K562 (cell line): ENCODE measurements around the gene U2AF1L4. TPM values are rescaled to one million over a fixed set of nuclear protein-coding genes. Genes with fewer than 3 reads are reported as not detected.

Source experiments
- BRD4 ChIP-seq: fragments of 200-600 bp; sonication (generic); IDR thresholded peaks from 2 replicates; pipeline ENCODE4 v1.6.1; 2017; ENCODE audit warnings: inconsistent platforms
- BRF1 ChIP-seq: IDR thresholded peaks from 3 replicates; pipeline ENCODE4 v1.6.1; 2011; ENCODE audit warnings: borderline replicate concordance, mild to moderate bottlenecking; ENCODE audit not compliant: insufficient read length; ENCODE audit errors: extremely low read depth
- ESRRA ChIP-seq: fragments of 450-650 bp; IDR thresholded peaks from 2 replicates; pipeline ENCODE4 v1.6.1; 2014; ENCODE audit warnings: low read depth, mild to moderate bottlenecking, moderate library complexity, borderline replicate concordance
- ETS2 ChIP-seq: IDR thresholded peaks from 2 replicates; pipeline ENCODE4 v1.6.1; 2016; ENCODE audit warnings: borderline replicate concordance, missing genetic modification characterization, mild to moderate bottlenecking, moderate library complexity, missing compliant biosample characterization; ENCODE audit not compliant: poor library complexity, severe bottlenecking
- FOXM1 ChIP-seq, 2 experiments: fragments of 450-650 bp in 1 of 2; sonication (generic) in 1 of 2; formaldehyde crosslinking in 1 of 2; IDR thresholded peaks; 2 replicates each; pipeline versions ENCODE4 v1.6.1 to v1.9.0; 2017 to 2022; ENCODE audit warnings: low read depth in 2 of 2, mild to moderate bottlenecking in 2 of 2, missing genetic modification reagents in 1 of 2, moderate library complexity in 1 of 2
- GATA2 ChIP-seq: sonication (generic); formaldehyde crosslinking; IDR thresholded peaks from 2 replicates; pipeline ENCODE4 v1.4.0; 2020; ENCODE audit warnings: mild to moderate bottlenecking, missing genetic modification reagents
- NR2F6 ChIP-seq: fragments of 450-650 bp; formaldehyde crosslinking; IDR thresholded peaks from 2 replicates; pipeline ENCODE4 v1.4.0; 2020; ENCODE audit warnings: mild to moderate bottlenecking
- RBBP5 ChIP-seq: fragments of 200-600 bp; sonication (generic); IDR thresholded peaks from 2 replicates; pipeline ENCODE4 v1.6.1; 2012; ENCODE audit warnings: borderline replicate concordance, mild to moderate bottlenecking, low read length, control low read depth, inconsistent platforms; ENCODE audit not compliant: insufficient read depth, poor library complexity, severe bottlenecking
- RFX1 ChIP-seq: fragments of 450-650 bp; IDR thresholded peaks from 2 replicates; pipeline ENCODE4 v1.6.1; 2016; ENCODE audit warnings: mild to moderate bottlenecking, moderate library complexity
- ZBTB17 ChIP-seq: fragments of 450-650 bp; formaldehyde crosslinking; IDR thresholded peaks from 2 replicates; pipeline ENCODE4 v1.4.0; 2020; ENCODE audit warnings: mild to moderate bottlenecking
- ZNF263 ChIP-seq: sonication (generic); formaldehyde crosslinking; IDR thresholded peaks from 2 replicates; pipeline ENCODE4 v1.8.0; 2022; ENCODE audit warnings: mild to moderate bottlenecking, missing genetic modification reagents, borderline replicate concordance
- ZNF316 ChIP-seq: fragments of 450-650 bp; IDR thresholded peaks from 2 replicates; pipeline ENCODE4 v1.6.1; 2016
- ZNF384 ChIP-seq: IDR thresholded peaks from 2 replicates; pipeline ENCODE4 v1.6.1; 2012; ENCODE audit warnings: low read depth, low read length, improper control_type of control experiment
- ZNF586 ChIP-seq: fragments of 450-650 bp; formaldehyde crosslinking; conservative IDR thresholded peaks from 2 replicates; pipeline ENCODE4 v1.4.0; 2020; ENCODE audit warnings: mild to moderate bottlenecking, moderate library complexity
- ZNF695 ChIP-seq: fragments of 450-650 bp; formaldehyde crosslinking; IDR thresholded peaks from 2 replicates; pipeline ENCODE4 v1.4.0; 2020; ENCODE audit warnings: mild to moderate bottlenecking, moderate library complexity
- ZNF717 ChIP-seq: fragments of 250-450 bp; sonication (Bioruptor Pico); IDR thresholded peaks from 2 replicates; pipeline ENCODE4 v1.5.0; 2021
- ZSCAN32 ChIP-seq: fragments of 450-650 bp; formaldehyde crosslinking; IDR thresholded peaks from 2 replicates; pipeline ENCODE4 v1.4.0; 2020; ENCODE audit warnings: mild to moderate bottlenecking, moderate library complexity
- polyA plus RNA-seq, 8 experiments: library from polyadenylated mRNA; depleted of rRNA in 4 of 8; stranded (reverse) in 5 of 8; unstranded in 3 of 8; fragments of >200 nt; fragmentation: Nextera tagmentation in 2 of 8; fragmentation: Illumina TruSeq in 1 of 8; extraction: Ambion mirVana in 2 of 8; extraction: Trizol in 1 of 8; gene quantifications; 2 replicates each; pipeline versions ENCODE4 v1.2.1 to v1.2.3, GENCODE V29; 2011 to 2014; ENCODE audit warnings: inconsistent platforms in 1 of 8, missing spikeins in 1 of 8
- total RNA-seq, 7 experiments: library from RNA; depleted of rRNA in 6 of 7; stranded (reverse); fragments of >200 nt in 6 of 7; fragmentation: Illumina TruSeq in 2 of 7; extraction: Trizol in 2 of 7; gene quantifications; 2 replicates each; pipeline versions ENCODE4 v1.2.1 to v1.2.3, GENCODE V29; 2011 to 2021; ENCODE audit warnings: low replicate concordance in 1 of 7
- TF ChIP-seq, protein P1 (sequence below): sonication (generic); formaldehyde crosslinking; IDR thresholded peaks from 2 replicates; pipeline ENCODE4 v1.8.0; 2022; ENCODE audit warnings: missing genetic modification reagents, mild to moderate bottlenecking, borderline replicate concordance
- TF ChIP-seq, protein P2 (sequence below): fragments of 250-450 bp; sonication (Bioruptor Pico); IDR thresholded peaks from 2 replicates; pipeline ENCODE4 v1.5.0; 2021
- TF ChIP-seq, protein P3 (sequence below): fragments of 250-450 bp; sonication (Bioruptor Pico); IDR thresholded peaks from 2 replicates; pipeline ENCODE4 v1.9.0; 2021; ENCODE audit warnings: mild to moderate bottlenecking, inconsistent platforms
- TF ChIP-seq, protein P4 (sequence below): IDR thresholded peaks from 2 replicates; pipeline ENCODE4 v1.6.1; 2012; ENCODE audit warnings: low read depth, low read length, improper control_type of control experiment, borderline replicate concordance

Gene U2AF1L4
- total and polyA plus RNA-seq, 9 of the 15 experiments (the other 6 are each of a cell fraction or from before 2014, with no cell fraction given), result 8.4 to 19.5 (median 12.6) TPM

DNA sequence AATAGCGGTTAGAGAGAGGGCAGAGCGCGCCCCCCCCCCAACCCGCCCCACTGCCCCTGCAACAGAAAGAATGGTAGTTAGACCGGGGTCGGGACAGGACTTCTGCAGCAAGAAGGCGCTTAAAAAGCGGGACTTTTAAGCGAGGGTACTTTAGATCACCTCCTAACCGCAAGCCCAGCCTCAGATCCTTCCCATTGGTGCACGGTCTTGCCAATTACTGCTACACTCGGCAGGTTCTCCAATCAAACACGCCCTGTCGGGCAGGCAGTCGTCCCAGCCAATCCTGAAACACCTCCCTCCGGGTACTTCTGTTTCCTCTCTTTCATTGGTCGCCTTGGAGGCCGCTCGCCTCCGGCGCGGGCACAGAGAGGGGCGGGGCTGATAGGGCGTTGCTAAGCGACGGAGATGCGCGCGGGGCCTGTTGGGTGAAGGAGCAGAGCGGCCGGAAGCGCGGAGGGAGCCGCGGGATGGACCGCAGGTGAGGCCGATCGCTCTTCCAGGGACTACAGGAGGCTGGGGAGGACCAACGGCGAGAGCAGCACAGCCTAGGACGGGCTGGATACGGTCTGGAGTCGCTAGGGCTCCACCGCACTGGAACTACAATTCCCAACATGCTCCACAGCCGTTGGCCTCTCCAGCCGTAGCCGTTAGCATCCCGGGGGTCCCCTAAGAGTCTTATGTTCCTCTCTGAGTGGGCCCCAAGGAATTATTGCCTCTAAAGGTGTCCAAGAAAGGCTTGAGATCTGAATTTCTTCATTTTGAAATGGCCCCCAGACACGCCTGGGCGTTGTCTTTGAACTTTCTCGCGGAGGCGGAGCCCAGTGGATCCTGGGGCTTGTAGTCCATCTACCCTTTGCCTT lies 12.8 kb upstream of the U2AF1L4 start, which contains the start of gene PROSER3 (continued):
- TF ChIP-seq ZNF586 (CRISPR knock-in tag) (no peak), RBBP5 (peak; percentile 95), ZNF695 (peak; percentile 85; the same call in 1 of the 2 replicates), ZNF384 (no peak), FOXM1 (IDR thresholded peaks at IDR 0.05; ENCODE audit: low read depth) (peak; percentile 53), FOXM1 (CRISPR knock-in tag; IDR thresholded peaks at IDR 0.05; ENCODE audit: low read depth) (no peak), GATA2 (CRISPR knock-in tag) (no peak), BRF1 (no peak), BRD4 (0 out of 2 replicates have a peak, but pooled peaks have one; percentile 53), ESRRA (peak; percentile 99; the same call in 1 of the 2 replicates), ZBTB17 (CRISPR knock-in tag) (peak; percentile 57; the same call in 1 of the 2 replicates), RFX1 (peak; percentile 100), NR2F6 (CRISPR knock-in tag) (peak; percentile 78; the same call in 1 of the 2 replicates), ZNF717 (CRISPR knock-in tag) (no peak), ETS2 (no peak), ZSCAN32 (CRISPR knock-in tag) (no peak), ZNF263 (peak; percentile 86), ZNF316 (no peak)
- TF ChIP-seq, protein P1, sequence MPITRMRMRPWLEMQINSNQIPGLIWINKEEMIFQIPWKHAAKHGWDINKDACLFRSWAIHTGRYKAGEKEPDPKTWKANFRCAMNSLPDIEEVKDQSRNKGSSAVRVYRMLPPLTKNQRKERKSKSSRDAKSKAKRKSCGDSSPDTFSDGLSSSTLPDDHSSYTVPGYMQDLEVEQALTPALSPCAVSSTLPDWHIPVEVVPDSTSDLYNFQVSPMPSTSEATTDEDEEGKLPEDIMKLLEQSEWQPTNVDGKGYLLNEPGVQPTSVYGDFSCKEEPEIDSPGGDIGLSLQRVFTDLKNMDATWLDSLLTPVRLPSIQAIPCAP (CRISPR knock-in tag), result no peak
- TF ChIP-seq, protein P2, sequence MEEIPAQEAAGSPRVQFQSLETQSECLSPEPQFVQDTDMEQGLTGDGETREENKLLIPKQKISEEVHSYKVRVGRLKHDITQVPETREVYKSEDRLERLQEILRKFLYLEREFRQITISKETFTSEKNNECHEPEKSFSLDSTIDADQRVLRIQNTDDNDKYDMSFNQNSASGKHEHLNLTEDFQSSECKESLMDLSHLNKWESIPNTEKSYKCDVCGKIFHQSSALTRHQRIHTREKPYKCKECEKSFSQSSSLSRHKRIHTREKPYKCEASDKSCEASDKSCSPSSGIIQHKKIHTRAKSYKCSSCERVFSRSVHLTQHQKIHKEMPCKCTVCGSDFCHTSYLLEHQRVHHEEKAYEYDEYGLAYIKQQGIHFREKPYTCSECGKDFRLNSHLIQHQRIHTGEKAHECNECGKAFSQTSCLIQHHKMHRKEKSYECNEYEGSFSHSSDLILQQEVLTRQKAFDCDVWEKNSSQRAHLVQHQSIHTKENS (CRISPR knock-in tag), result no peak
- TF ChIP-seq, protein P3, sequence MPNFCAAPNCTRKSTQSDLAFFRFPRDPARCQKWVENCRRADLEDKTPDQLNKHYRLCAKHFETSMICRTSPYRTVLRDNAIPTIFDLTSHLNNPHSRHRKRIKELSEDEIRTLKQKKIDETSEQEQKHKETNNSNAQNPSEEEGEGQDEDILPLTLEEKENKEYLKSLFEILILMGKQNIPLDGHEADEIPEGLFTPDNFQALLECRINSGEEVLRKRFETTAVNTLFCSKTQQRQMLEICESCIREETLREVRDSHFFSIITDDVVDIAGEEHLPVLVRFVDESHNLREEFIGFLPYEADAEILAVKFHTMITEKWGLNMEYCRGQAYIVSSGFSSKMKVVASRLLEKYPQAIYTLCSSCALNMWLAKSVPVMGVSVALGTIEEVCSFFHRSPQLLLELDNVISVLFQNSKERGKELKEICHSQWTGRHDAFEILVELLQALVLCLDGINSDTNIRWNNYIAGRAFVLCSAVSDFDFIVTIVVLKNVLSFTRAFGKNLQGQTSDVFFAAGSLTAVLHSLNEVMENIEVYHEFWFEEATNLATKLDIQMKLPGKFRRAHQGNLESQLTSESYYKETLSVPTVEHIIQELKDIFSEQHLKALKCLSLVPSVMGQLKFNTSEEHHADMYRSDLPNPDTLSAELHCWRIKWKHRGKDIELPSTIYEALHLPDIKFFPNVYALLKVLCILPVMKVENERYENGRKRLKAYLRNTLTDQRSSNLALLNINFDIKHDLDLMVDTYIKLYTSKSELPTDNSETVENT (CRISPR knock-in tag), result peak; percentile 79
- TF ChIP-seq, protein P4, sequence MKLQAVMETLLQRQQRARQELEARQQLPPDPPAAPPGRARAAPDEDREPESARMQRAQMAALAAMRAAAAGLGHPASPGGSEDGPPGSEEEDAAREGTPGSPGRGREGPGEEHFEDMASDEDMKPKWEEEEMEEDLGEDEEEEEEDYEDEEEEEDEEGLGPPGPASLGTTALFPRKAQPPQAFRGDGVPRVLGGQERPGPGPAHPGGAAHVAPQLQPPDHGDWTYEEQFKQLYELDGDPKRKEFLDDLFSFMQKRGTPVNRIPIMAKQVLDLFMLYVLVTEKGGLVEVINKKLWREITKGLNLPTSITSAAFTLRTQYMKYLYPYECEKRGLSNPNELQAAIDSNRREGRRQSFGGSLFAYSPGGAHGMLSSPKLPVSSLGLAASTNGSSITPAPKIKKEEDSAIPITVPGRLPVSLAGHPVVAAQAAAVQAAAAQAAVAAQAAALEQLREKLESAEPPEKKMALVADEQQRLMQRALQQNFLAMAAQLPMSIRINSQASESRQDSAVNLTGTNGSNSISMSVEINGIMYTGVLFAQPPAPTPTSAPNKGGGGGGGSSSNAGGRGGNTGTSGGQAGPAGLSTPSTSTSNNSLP, result peak; percentile 77
